ENCODE results near the gene MAP3K2. TPM values are rescaled to one million over a fixed set of nuclear protein-coding genes. Genes with fewer than 3 reads are reported as not detected.

Gene MAP3K2
- total and polyA plus RNA-seq, 2 of the 4 experiments (the other 2 are of a cell fraction): 6.2 to 30.8 TPM

GRCh38 chr2:127422559-127423477 lies 35.0 kb upstream of the MAP3K2 start:
- ChIA-PET POLR2A (ENCODE audit: unreplicated experiment) (no interaction called here), CTCF (interaction anchor here (0.5 kb wide), 1 partner anchor 641 kb away, joined by 4 read pairs; no protein-coding TSS in a partner anchor)
- Histone ChIP-seq H3K56ac (ENCODE audit: extremely low read depth, insufficient read depth, low read length) (no peak overlapping the region), H3K9ac (ENCODE audit: low read depth, low read length) (no peak overlapping the region), H4K8ac (ENCODE audit: low read depth in 2 of 2, low read length in 2 of 2) (no peak overlapping the region), H4K20me1 (ENCODE audit: insufficient read depth, low read length) (no peaks in the 10 kb centered on the region; the same call in 1 of the 2 replicates), H3K4me2 (ENCODE audit: low read depth, low read length) (peak overlapping the region; percentile 91), H3K36me3 (ENCODE audit: control insufficient read depth, insufficient read depth, low read length) (no peaks in the 10 kb centered on the region), H2BK15ac (ENCODE audit: low read depth, low read length) (no peak overlapping the region), H3K4me3 (ENCODE audit: insufficient read depth, low read depth, low read length) (peak overlapping the region; percentile 38), H3K4me1 (ENCODE audit: control insufficient read depth, insufficient read depth, low read length) (no peaks in the 10 kb centered on the region; the same call in 1 of the 2 replicates), H2AFZ (replicated peaks; ENCODE audit: low read length, poor library complexity) (peak overlapping the region; percentile 85), H2BK120ac (ENCODE audit: low read depth, low read length) (no peak overlapping the region), H2AK5ac (ENCODE audit: low read depth, low read length) (no peak overlapping the region), H4K5ac (ENCODE audit: low read depth, low read length) (no peak overlapping the region), H2BK20ac (ENCODE audit: low read depth, low read length) (no peak overlapping the region), H3K9me1 (ENCODE audit: insufficient read depth, low read length) (no peaks in the 10 kb centered on the region), H3K14ac (replicated peaks; ENCODE audit: low read depth, low read length) (no peak overlapping the region), H4K91ac (ENCODE audit: insufficient read depth, low read depth, low read length) (no peak overlapping the region), H3K79me1 (ENCODE audit: low read depth in 1 of 2, low read length in 2 of 2) (no peaks in the 10 kb centered on the region), H3K4ac (ENCODE audit: low read depth, low read length) (no peak overlapping the region; the same call in 1 of the 2 replicates), H3K18ac (ENCODE audit: low read depth, low read length) (no peak overlapping the region), H2BK5ac (ENCODE audit: low read depth, low read length, poor library complexity, severe bottlenecking) (no peak overlapping the region), H3K27ac (ENCODE audit: insufficient read depth, low read length) (no peak overlapping the region), H2AK9ac (replicated peaks; ENCODE audit: low read depth, low read length, poor library complexity) (no peak overlapping the region), H3K27me3 (ENCODE audit: control insufficient read depth, insufficient read depth, low read length) (peaks cover 26% of the 10 kb centered on the region), H3K23ac (ENCODE audit: low read depth, low read length) (no peak overlapping the region), H3K9me3 (ENCODE audit: control insufficient read depth, insufficient read depth, low read length) (no peaks in the 10 kb centered on the region)
- ATAC-seq (ENCODE audit: low read depth) (peak; percentile 33), DNase-seq (no peak)
- dilution Hi-C loops (cut with HindIII; ENCODE audit: low sequenced_read_pairs, unreplicated experiment) (no loop called here), in situ Hi-C loops (cut with MboI; ENCODE audit: low sequenced_read_pairs) (no loop called here), intact Hi-C loops (cut with micrococcal nuclease) (no loop called here)
- no TSS peak for BruUV-seq (replicated peaks)
- TF ChIP-seq BHLHE40 (IDR thresholded peaks at IDR 0.05; ENCODE audit: low read depth, low read length) (peak; percentile 74), MAFK (IDR thresholded peaks at IDR 0.05; ENCODE audit: low read depth, low read length) (no peak)
- 8% methylated on average over 11 of the region's 73 CpGs; no CpG with 5 or more reads in 1 of the 2 experiments for WGBS, 2 experiments (ENCODE audit: extremely low coverage in 2 of 2, insufficient read length in 1 of 2)
